ENCODE data around the gene CCDC196.
"Not testable (repeated sequence)": the region's sequence is repeated elsewhere in the genome, so short reads cannot be mapped to it uniquely, and the experiment has no call there.

Gene CCDC196

DNA sequence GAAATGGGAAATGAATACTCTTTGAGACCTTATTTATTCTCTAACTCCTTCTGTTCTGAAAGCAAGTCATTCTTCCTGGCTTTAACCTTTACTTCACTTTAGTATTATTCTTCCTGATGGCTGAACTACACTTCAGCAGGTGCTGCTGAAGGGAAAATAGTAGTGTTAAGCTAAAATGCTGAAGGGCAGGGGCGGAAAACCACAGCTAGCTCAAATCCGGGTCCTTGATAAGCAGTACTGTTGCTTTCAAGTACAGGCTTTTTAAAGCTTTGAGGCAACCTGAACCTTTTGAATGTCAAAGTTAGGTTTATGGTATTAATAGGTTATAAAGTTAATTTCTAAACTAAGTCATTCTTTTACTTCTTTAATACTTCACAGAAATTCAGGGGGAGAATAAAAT is 10.7 kb downstream of the CCDC196 start:
- FAIRE-seq (no peak), DNase-seq (ENCODE audit: insufficient read length) (no peak)
- TF ChIP-seq TAF1 (IDR thresholded peaks at IDR 0.05; ENCODE audit: borderline replicate concordance, low read depth, low read length) (no peak), POLR2AphosphoS5 (IDR thresholded peaks at IDR 0.05; ENCODE audit: low read depth, low read length) (no peak), POLR2A (IDR thresholded peaks at IDR 0.05; ENCODE audit: low read depth, low read length) (no peak)

DNA sequence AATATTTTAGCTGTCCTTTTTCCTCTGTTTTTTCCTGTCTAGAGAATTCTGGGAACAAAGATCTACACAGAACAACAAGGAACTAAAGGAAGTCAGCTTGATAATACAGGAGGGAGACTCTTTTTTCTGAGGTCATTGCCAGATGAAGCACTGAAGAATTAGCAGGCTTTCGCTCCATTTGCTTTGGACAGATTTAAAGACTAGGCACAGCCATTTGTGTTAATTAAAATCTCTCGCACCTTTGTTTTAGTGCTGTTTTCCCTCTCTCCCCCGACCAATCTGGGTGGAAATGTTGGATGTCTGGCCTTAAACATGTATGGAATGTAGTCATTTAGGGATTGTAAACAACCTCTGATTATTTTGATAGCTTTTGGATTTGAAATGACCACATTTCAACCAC is 12.1 kb downstream of the CCDC196 start:
- TF ChIP-seq POLR2AphosphoS5 (IDR thresholded peaks at IDR 0.05; ENCODE audit: low read depth, low read length) (no peak), POLR2A (IDR thresholded peaks at IDR 0.05; ENCODE audit: low read depth, low read length) (no peak)
- FAIRE-seq (no peak), DNase-seq (ENCODE audit: insufficient read length) (no peak)

DNA sequence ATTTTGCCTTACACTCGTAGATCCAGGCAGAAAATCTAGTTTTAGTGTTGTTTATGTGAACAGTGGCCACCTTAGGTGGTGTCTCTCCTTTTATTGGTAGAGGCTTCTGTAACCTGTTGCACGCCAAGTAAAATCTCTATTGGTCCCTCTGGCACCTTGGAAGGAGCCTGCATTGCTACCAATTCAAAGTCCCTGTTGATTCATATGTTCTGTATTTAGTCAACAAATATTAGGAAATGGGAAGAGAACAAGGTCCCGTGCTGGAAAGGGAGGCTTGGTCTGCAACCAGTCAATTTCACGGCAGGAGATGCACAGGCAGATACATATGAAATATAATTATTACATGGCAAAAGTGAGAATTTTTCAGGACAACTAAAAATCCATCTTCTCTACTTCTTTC is 15.4 kb downstream of the CCDC196 start:
- no peak for FAIRE-seq
- TF ChIP-seq POLR2A (IDR thresholded peaks at IDR 0.05; ENCODE audit: low read depth, low read length) (no peak), TAF1 (IDR thresholded peaks at IDR 0.05; ENCODE audit: borderline replicate concordance, low read depth, low read length) (no peak), POLR2AphosphoS5 (IDR thresholded peaks at IDR 0.05; ENCODE audit: low read depth, low read length) (no peak)
- no peak for DNase-seq (ENCODE audit: insufficient read length)

DNA sequence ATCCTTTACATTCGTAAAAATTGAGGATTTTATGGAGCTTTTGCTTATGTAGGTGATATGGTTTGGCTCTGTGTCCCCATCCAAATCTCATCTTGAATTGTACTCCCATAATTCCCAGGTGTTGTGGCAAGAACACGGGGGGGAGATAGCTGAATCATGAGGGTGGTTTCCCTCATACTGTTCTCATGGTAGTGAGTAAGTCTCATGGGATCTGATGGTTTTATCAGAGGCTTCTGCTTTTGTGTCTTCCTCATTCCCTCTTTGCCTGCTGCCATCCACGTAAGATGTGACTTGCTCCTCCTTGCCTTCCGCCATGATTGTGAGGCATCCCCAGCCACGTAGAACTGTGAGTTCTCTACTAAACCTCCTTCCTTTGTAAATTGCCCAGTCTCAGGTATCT is 16.7 kb downstream of the CCDC196 start:
- not testable (repeated sequence) for FAIRE-seq; DNase-seq (ENCODE audit: insufficient read length)

DNA sequence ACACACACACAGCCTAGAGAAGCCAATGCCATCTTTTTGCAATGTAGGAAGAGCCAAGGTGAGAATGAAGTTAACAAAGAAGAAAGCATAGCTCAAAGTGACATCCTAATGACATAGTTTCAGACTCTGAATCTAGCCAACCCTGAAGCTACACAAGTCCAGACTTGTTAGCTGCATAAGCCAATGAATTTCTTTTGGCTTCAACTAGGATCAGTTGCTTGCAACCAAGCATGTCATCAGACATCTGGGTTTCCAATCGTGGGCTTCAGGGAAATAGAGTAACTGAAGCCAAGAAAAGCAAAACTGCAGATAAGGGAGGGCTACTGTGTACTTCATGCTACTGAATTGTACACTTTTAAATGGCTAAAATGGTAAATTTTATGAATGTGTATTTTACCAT is 17.4 kb downstream of the CCDC196 start:
- no peak for FAIRE-seq
- no peak for TF ChIP-seq POLR2A (IDR thresholded peaks at IDR 0.05; ENCODE audit: low read depth, low read length)
- no peak for TF ChIP-seq POLR2AphosphoS5 (IDR thresholded peaks at IDR 0.05; ENCODE audit: low read depth, low read length)
- TF ChIP-seq TAF1 (IDR thresholded peaks at IDR 0.05; ENCODE audit: borderline replicate concordance, low read depth, low read length): no peak
- no peak for DNase-seq (ENCODE audit: insufficient read length)

DNA sequence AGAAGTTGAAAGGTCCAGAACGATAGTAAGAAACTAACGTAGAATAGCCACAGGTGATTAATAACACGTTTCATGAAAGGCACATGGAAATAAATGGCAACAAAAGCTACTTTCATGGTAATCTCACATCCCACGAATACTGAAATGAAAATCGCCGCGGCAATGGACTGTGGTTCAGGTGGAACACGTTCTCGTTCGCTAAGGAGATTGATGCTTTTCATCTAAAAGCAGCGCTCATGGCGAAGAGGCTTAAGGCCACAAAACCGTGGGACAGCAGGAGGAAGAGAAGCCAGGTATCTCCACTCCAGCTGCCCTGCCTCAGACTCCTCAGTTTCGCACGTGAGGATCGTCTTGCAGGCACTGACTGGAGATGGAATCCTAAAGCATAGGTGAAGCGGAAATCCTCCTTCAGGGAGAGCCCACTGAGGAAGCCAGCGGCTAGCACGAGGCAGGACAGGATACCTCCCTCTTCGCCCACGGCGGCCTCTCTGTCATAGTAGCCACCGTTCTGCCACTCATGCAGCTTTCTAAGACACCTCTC is 21.1 kb downstream of the CCDC196 start:
- FAIRE-seq: no peak
- no peak for DNase-seq (ENCODE audit: insufficient read length)
- TF ChIP-seq POLR2AphosphoS5 (IDR thresholded peaks at IDR 0.05; ENCODE audit: low read depth, low read length) (no peak), TAF1 (IDR thresholded peaks at IDR 0.05; ENCODE audit: borderline replicate concordance, low read depth, low read length) (no peak; the same call in 1 of the 2 replicates), POLR2A (IDR thresholded peaks at IDR 0.05; ENCODE audit: low read depth, low read length) (no peak)

DNA sequence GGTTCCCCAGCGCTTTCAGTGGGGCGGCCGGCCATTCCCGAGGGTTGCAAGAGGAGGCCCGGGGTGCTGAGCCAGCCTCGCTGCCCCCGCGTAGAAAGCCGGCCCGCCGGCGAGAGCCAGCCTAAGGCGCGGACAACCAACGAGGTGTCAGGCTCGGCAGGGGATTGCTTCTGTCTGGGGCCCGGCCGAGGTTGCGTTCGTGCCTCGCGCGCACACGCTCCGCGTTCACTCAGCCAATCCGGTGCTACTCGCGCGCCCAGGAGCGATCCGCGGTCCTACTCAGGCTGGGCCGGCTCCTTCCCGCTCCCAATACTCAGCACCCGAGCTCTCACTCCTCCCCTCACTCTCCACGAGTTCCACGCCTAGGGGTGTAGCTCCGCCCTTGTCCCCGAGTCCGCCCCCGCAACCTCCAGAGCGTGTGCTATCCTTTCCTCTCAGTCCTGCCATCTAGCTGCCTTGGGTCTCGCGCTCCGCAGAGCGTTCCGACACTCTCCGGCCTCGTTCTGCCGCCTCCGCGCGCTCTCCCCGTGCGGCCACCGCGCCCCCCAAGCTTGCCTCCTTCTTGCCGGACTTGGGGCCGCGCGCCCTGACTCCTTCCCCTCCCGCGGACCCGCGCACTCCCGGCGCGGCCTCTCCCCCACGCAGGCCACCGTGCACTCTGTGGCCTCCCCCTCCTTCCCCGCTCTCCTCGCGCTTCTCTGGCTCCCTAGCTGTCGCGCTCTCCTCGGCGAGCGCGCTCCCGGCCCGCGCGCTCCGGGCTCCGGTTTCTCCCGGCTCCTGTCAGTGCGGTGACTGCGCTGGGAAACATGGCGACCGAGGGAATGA is 21.8 kb downstream of the CCDC196 start, which contains the start of gene GPHN:
Gene GPHN (plus strand): TSS at position 426 of the 825 bp plus-strand sequence.
- peak; percentile 92 for TF ChIP-seq POLR2A (IDR thresholded peaks at IDR 0.05; ENCODE audit: low read depth, low read length)
- TF ChIP-seq POLR2AphosphoS5 (IDR thresholded peaks at IDR 0.05; ENCODE audit: low read depth, low read length): peak; percentile 91
- TF ChIP-seq TAF1 (IDR thresholded peaks at IDR 0.05; ENCODE audit: borderline replicate concordance, low read depth, low read length): peak; percentile 78
- peak; percentile 99 for FAIRE-seq
- DNase-seq (ENCODE audit: insufficient read length): peak; percentile 66

DNA sequence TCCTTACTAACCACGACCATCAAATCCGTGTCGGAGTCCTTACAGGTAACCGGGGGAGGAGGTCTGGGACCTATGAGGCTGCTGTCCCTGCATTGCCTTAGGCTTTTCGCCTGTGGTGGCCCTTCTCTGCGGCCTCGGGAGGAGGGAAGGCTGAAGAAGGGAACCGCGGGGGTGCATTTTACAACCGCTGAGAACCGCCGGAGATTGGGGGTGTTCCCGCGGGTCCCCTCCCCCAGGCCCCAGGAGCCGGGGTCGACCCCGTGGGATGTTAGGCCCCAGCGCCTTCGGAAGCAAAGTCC is 22.3 kb downstream of the CCDC196 start:
- FAIRE-seq: peak; percentile 36
- TF ChIP-seq POLR2A (IDR thresholded peaks at IDR 0.05; ENCODE audit: low read depth, low read length) (no peak), POLR2AphosphoS5 (IDR thresholded peaks at IDR 0.05; ENCODE audit: low read depth, low read length) (no peak), TAF1 (IDR thresholded peaks at IDR 0.05; ENCODE audit: borderline replicate concordance, low read depth, low read length) (no peak)
- DNase-seq (ENCODE audit: insufficient read length): no peak

DNA sequence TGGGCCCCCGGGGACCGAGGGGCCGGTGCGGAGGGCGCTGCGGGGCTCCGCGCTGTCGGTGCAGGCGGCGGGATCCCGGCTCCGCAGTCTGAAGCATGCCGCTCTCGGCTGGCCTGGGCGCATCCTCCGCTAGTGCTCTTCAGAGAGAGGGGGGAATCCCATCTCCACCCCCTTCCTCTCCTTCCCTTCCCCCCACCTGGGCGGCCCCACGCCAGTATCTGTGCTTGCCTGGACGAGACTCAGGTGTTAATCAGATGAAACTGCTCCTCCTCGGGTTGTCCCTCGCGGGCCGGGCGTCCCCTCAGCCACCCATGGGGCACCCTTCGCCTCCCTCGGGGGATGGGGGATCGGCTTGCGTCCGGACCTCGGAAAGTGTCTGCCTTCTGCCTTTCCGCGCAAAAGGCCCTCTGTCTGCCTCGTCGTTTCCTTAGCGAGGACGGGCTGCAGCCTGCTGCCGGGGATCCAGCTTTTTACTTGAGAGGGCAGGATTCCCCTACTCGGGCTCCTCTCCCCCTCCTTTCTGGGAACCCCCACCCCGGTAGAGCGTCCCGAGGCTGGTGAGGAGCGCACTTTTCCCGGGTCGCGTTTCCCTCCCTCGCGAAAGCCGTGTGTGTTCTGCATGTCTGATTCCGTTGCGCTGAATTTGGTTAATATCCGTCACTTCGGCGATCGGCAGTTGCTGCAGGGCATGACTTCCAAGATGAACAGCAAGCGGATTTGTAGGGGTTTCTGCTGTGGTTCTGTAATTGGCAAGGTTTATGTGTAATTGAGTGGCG is 22.9 kb downstream of the CCDC196 start:
- DNase-seq (ENCODE audit: insufficient read length): peak; percentile 42
- TF ChIP-seq POLR2A (IDR thresholded peaks at IDR 0.05; ENCODE audit: low read depth, low read length): no peak; the same call in 1 of the 2 replicates
- TF ChIP-seq TAF1 (IDR thresholded peaks at IDR 0.05; ENCODE audit: borderline replicate concordance, low read depth, low read length): no peak
- no peak for TF ChIP-seq POLR2AphosphoS5 (IDR thresholded peaks at IDR 0.05; ENCODE audit: low read depth, low read length)
- FAIRE-seq: peak; percentile 85

DNA sequence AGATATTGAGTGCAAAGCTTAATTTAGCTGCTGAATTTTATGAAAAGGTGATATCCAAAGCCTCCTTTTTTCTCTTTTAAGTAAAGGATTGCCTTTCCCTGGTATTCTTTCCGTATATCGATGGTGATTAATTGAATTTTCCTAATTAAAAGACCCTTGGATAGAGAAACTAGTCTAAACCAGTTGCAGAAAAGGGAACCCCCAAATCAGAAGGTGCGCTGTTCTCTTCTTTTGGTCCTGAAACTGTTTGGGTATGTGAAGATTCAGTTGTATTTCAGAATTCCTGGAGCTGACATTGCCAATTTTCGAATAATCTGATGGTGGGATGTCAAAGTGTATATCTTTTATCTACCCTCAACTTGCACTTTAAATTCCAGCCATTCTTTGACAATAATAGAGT is 23.7 kb downstream of the CCDC196 start:
- FAIRE-seq (no peak), DNase-seq (ENCODE audit: insufficient read length) (no peak)
- TF ChIP-seq POLR2A (IDR thresholded peaks at IDR 0.05; ENCODE audit: low read depth, low read length): no peak
- no peak for TF ChIP-seq TAF1 (IDR thresholded peaks at IDR 0.05; ENCODE audit: borderline replicate concordance, low read depth, low read length)
- no peak for TF ChIP-seq POLR2AphosphoS5 (IDR thresholded peaks at IDR 0.05; ENCODE audit: low read depth, low read length)

DNA sequence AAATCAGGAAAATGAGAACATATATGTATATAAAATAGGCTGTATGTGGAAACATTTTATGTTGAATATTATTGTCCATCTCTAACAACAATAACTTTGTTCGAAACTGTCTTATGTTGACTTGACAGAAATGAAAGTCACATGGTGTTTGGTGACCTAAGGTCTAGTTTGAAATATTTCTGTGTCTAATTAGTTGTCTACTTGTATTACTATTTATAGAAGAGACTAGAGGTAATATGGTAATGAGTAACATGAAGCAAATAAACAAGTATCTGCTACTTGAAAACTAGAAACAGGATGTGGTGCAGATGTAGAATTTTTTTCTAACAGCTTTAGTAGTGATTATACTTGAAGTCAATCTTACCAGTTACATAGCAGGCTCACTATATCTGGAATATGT is 25.7 kb downstream of the CCDC196 start:
- DNase-seq (ENCODE audit: insufficient read length) (no peak), FAIRE-seq (peak; percentile 86)
- TF ChIP-seq POLR2AphosphoS5 (IDR thresholded peaks at IDR 0.05; ENCODE audit: low read depth, low read length) (no peak), TAF1 (IDR thresholded peaks at IDR 0.05; ENCODE audit: borderline replicate concordance, low read depth, low read length) (no peak), POLR2A (IDR thresholded peaks at IDR 0.05; ENCODE audit: low read depth, low read length) (no peak)

DNA sequence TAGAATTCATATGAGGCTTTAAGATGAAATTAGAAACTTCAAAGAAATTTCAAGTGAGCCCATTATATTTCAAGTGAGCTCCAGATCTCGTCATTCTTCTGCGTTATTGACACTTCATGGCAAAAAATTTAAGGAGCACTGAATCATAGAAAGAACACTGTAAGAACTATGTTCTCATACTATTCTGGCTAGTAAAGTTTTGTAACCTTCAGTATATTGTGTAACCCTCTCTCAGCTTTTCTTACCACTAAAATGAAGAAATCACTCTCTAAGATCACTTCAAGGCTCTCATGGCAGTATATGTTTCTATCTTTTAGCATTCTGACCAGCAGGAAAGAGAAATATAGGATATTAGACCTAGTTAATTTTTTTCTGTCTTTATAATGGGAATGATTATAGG is 28.0 kb downstream of the CCDC196 start:
- DNase-seq (ENCODE audit: insufficient read length) (no peak), FAIRE-seq (peak; percentile 14)
- TF ChIP-seq TAF1 (IDR thresholded peaks at IDR 0.05; ENCODE audit: borderline replicate concordance, low read depth, low read length) (no peak), POLR2A (IDR thresholded peaks at IDR 0.05; ENCODE audit: low read depth, low read length) (no peak), POLR2AphosphoS5 (IDR thresholded peaks at IDR 0.05; ENCODE audit: low read depth, low read length) (no peak)

All from GM12892 (cell line).